Stimulated activated CD4-positive, alpha-beta T cell treated with anti-CD3 and anti-CD28 coated beads, Interleukin-4, amount 100 ng/mL, for 4 hours (primary cell): ENCODE measurements around the gene EXOC6B.

Experiments used
- DNase-seq, 2 experiments: peaks; one replicate each; pipeline ENCODE4 v3.0.0-alpha.2; 2020

EXOC6B gene

GRCh38 chr2:72198532-72199241, 627.1 kb downstream of the EXOC6B start:
- no peak for DNase-seq

GRCh38 chr2:72193723-72194122, 632.1 kb downstream of the EXOC6B start:
- DNase-seq: no peak

DNA sequence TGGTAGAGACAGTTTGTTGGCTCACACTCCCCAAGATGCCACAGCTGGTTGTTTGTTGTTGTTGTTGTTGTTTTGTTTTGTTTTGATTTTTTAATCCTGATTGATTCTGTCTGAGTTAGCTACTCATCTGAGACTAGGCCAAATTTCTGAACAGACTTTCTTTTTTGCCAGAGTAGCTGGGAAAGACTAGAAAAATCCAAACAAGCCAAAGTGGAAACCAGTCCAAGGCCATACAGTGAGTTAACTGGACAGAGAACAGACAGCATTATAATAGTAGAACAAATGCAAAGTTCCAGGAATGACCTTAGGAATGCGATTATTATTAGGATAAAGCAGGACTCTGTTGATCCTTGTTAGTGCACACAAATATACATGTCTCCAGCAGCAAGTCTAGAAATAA, 634.4 kb downstream of the EXOC6B start:
- no peak for DNase-seq

GRCh38 chr2:72185206-72185605, 640.6 kb downstream of the EXOC6B start:
- no peak for DNase-seq

DNA sequence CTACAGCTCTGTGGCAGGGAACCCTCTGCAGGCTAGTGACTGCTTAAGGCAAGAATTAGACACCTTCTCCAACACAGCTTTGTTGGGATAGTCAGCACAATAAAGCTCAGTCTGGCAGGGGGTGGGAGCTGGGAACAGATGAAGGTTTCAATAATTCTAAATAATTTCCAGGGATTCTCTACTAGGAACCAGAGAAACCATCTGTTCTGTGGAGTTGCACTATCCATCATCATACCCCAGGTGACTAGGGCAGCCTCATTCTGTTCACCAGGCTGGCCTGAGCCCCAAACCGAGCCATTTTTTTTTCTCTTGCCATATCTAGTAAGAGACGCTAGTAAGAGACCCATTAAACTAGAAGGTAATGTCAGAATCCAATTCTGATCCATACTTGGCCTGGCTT, 642.4 kb downstream of the EXOC6B start:
- no peak for DNase-seq

GRCh38 chr2:72183016-72183415, 642.8 kb downstream of the EXOC6B start:
- DNase-seq: no peak

DNA sequence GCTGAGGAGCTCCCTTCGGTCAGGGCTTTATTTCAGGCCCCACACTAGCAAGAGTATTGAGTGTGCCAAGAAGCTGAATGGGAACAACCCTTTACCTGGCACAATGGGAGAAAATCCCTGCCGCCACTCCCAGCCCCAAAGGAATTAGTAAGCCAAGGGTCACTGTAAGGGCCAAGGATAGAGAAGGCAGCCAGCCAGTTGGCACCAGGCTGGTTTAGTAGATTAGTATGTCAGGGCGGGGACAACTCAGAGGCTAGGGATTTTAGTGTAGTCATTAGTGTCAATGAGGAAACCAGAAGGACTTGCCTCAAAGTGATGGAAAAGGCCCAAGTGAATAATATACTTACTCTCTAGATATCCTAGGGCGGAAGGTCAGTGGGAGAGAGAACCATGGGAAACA, 643.3 kb downstream of the EXOC6B start:
- no peak for DNase-seq

DNA sequence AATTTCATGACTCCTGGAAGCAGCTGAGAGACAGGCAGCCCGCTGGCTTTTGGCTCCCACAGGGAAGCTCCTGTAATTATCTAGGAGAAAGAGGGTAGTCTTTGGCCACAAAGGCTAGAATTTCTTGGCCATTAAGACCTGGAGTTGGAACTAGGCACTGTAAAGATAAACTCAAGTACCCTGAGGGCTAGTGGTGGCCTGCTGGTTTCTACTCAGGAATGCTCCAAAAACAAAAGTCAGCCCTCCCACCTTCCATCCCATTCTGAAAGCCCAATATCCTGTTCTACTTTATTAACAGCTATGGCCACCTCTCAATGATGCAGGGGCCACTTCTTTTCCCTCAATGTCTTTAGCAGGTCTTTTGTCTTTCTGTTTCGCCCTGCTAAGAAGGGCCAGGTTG, 644.2 kb downstream of the EXOC6B start:
- no peak for DNase-seq

DNA sequence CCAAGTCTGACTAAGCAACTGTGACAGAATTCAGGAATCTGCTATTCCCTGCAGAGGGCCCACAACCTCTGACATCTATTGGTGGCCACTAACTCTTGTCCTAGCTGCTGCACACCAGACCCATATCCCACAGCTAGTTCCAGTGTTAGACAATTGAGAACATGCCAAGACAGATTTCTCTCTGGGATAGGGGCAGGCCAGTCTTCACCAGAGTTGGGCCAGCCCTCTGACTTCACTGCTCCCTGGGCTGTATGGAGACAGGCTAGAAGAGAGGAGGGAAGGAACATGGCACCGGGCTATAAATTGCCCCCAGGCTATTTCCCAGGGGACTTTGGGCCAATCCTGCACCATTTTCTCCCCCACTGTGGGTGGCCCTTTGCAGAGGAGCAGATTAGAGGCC, 645.5 kb downstream of the EXOC6B start:
- no peak for DNase-seq

DNA sequence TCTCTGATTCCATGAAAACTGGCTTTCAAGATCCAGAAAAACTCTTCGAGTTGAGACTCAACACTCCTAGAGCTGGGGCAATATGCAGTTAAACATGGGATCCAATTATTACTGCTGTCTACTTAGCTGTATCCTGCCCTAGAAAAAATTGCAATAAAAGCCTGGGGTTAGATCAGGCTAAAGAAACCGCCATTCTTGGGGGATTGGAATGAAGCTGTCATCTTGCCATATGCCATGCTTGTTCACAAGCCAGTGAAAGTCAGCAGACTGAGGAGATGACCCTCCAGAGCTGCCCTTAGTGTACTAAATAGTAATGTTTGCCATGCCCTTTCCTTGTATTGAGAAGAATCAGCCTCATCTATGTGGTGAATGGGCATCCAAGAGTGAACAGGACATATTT, 647.3 kb downstream of the EXOC6B start:
- no peak for DNase-seq

DNA sequence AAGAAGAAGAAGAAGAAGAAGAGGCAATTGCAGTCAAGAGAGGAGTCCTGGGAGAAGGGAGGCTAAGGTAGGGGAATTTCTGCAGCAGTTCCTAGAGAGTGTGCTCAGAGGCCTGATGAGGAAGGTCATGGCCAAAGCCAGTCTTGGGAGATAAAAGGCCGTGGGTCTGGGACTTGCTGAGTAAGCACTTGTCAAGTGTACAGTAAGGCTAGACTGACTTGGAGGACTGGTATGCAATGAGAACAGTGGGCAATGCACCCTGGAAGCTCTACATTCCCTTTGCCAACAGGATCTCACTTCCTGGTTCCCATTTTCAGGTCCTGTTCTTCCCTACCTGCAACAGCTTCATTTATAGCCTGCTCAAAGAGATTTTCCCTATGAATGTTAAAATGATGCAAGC, 649.6 kb downstream of the EXOC6B start:
- no peak for DNase-seq

DNA sequence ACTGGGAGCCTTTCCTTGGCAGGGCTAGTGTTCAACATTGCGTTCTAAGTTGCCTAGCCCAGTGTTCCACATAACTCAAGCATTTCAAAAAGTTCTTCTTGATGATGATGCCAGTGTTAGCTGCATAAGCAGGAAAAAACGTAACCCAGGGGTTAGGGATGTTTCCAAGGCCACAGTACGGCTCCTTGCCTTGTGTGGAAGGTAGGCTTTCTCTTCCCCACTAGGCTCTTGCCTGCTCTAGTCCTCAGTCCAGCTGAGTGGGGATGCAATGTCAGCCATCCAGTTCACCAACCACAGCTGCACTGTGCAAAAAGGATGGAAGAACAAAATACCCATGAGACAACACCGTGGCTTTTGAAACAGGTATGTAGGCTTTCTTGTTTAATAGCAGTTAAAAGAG, 650.2 kb downstream of the EXOC6B start:
- DNase-seq: no peak

GRCh38 chr2:72173640-72174321, 652.1 kb downstream of the EXOC6B start:
- DNase-seq: no peak

- no peak for DNase-seq
Observed at GRCh38 chr2:72172478-72172877, 653.4 kb downstream of the EXOC6B start.

DNA sequence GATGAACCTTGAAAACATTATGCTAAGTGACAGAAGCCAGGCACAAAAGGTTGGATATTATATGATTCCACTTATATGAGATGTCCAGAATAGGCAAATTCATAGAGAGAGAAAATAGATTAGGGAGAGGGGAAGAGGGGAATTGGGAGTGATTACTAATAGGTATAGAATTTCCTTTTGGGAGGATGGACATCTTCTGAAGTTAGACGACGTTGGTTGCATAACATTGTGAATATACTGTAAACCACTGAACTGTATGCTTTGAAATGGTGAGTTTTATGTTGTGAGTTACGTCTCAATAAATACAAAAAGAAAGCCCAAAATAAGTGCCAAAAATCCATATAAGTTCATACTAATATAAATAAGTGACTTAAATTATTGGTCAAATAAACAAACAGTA, 659.6 kb downstream of the EXOC6B start:
- DNase-seq: no peak

DNA sequence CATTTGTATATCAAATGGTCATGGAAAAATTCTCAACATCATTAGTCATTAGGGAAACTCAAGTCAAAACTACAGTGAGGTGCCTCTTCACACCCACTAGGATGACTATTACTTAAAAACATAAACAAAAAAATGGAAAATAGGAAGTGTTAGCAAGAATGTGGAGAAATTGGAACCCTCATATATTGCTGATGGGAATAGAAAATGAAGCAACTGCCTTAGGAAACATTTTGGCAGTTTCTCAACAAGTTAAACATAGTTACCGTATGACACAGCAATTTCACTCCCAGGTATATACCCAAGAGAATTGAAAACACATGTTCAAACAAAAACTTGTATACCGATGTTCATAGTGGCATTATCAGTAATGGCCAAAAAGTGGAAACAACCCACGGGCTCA, 660.0 kb downstream of the EXOC6B start:
- DNase-seq: no peak

GRCh38 chr2:72162574-72162973, 663.3 kb downstream of the EXOC6B start:
- no peak for DNase-seq

DNA sequence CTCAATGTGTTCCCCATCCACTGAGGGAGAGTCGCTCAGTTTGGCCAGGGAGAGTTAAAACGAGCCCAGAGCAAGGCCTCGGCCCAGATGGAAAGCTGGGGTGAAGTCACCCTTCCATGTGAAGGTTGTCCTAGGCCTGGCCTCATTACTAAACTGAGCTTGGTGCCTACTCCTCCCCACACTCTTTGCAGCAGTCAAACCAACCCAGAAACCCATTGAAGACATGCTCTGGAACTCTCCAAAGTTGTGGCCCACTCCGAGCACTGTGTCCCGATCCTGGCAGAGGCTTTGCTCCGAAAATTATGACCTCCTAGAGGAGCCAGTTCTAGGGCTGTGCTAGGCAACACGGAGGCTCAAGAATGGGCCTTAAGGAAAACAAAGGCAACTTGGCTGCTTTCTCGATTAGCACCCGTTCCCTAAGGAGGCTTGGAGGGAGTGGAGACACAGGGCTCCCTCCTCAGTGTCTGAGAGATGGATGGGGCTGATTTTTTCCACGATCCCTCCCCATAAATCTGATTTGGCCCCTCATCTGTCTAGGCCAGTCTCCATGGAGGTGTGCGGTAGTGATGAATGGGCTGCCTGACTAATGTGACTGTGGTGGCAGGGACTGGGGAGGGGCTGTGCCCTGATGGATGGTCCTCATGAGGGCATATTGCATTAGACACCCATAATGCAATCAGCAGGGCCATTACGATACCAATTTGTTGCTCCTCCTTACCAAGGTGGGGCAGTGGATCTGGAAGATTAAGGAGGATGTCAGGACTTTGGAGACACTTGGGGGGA, 666.4 kb downstream of the EXOC6B start:
- DNase-seq: no peak

DNA sequence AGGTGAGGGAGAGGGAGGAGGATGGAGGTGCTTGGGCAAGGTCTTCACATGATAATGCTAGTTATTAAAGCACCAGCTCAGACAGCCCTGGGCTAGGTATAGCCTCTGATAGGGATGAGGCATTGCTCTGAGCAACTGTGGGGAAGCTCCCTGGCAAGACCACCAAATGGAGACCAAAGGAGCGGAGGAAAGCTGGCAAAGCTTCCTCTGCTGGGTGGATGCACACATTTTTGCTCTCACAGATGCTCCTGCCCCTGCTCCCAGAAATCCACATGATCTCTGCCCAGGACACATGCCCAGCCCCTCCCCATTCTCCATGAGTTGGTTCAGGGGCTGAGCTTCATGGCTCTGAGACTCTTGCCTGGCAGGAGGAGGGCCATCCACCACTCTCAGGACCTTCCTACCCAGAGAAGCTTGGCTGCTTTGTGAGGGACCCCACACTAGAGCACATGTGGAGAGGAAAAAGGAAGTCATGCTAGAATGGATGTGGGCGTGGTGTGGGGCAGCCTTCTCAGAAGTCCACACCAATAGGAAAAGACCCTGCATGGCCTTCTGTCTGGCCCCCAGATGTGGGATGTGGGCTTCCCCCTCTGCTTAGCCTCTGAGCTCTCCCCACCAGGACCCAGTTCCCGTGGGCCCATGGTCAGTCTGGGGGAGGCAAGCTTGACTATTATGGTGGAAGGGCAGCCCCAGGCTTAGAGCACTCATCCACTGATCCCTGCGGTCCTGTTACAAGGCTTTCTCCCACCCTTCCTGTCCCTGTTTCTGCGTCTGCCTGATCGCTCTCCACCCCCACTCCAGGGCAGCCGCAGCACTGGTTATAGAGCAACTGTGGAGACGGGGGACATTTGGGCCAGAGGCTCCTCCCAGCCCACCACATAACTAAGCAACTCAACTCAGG, 667.7 kb downstream of the EXOC6B start:
- no peak for DNase-seq

GRCh38 chr2:72156872-72157271, 669.0 kb downstream of the EXOC6B start:
- no peak for DNase-seq

- DNase-seq: no peak
Observed at GRCh38 chr2:72155737-72156136, 670.1 kb downstream of the EXOC6B start.

DNA sequence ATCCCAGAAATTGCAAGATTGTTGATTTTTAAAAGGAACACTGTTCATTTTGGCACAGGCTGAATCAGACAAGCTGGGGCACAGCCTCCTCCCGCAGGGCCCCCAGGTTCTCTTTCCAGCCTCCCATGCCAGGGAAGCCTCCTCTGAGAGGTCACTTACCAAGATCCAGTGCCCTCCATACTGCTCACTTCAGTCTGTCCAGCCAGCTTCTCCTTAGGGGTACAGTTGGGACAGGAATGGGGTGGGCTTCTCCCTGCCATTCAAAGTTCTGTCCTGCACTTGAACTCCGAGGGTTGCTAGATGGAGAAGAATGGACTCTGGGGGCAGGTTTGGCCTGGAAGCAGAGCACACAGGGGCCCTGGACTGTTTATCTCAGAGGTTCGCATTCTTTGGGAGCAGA, 670.7 kb downstream of the EXOC6B start:
- DNase-seq: no peak

- no peak for DNase-seq
Observed at GRCh38 chr2:72154386-72154975, 671.4 kb downstream of the EXOC6B start.
